HEK293 (cell line): ENCODE results near the gene OSTF1.

ENCODE experiments used
- RBAK ChIP-seq: fragments of 450-650 bp; formaldehyde crosslinking; IDR thresholded peaks from 2 replicates; pipeline ENCODE4 v1.5.1; 2016; ENCODE audit warnings: missing biosample characterization, missing genetic modification characterization
- TF ChIP-seq, protein P1 (sequence below): fragments of 450-650 bp; formaldehyde crosslinking; IDR thresholded peaks from 2 replicates; pipeline ENCODE4 v1.5.1; 2016; ENCODE audit warnings: missing biosample characterization, missing genetic modification characterization
- TF ChIP-seq, protein P2 (sequence below): fragments of 450-650 bp; formaldehyde crosslinking; IDR thresholded peaks from 2 replicates; pipeline ENCODE4 v1.5.1; 2016; ENCODE audit warnings: missing biosample characterization, missing genetic modification characterization
- TF ChIP-seq, protein P3 (sequence below): fragments of 450-650 bp; formaldehyde crosslinking; IDR thresholded peaks from 2 replicates; pipeline ENCODE4 v1.5.1; 2016; ENCODE audit warnings: missing biosample characterization, missing genetic modification characterization

DNA sequence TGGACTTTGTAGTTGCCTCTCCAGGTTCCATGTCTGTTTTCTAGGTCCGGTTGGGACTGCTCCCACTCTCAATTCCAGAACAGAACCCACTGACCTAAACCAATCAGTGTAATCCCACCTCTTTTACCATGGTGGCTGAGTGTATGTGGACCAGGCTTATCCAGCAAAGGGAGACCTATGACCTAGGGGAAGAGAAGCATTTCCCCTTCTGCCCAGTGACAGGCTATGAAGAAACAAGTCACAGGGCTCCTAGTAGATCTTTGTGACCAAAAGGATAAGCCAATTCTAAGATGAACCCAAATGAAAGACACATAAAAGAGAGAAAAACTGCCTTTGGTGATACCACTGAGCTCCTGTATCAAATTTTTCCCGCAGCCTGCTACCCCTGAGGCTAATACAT lies 6.7 kb upstream of the OSTF1 start:
- TF ChIP-seq, protein P1, sequence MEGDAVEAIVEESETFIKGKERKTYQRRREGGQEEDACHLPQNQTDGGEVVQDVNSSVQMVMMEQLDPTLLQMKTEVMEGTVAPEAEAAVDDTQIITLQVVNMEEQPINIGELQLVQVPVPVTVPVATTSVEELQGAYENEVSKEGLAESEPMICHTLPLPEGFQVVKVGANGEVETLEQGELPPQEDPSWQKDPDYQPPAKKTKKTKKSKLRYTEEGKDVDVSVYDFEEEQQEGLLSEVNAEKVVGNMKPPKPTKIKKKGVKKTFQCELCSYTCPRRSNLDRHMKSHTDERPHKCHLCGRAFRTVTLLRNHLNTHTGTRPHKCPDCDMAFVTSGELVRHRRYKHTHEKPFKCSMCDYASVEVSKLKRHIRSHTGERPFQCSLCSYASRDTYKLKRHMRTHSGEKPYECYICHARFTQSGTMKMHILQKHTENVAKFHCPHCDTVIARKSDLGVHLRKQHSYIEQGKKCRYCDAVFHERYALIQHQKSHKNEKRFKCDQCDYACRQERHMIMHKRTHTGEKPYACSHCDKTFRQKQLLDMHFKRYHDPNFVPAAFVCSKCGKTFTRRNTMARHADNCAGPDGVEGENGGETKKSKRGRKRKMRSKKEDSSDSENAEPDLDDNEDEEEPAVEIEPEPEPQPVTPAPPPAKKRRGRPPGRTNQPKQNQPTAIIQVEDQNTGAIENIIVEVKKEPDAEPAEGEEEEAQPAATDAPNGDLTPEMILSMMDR = no peak
- TF ChIP-seq, protein P2, sequence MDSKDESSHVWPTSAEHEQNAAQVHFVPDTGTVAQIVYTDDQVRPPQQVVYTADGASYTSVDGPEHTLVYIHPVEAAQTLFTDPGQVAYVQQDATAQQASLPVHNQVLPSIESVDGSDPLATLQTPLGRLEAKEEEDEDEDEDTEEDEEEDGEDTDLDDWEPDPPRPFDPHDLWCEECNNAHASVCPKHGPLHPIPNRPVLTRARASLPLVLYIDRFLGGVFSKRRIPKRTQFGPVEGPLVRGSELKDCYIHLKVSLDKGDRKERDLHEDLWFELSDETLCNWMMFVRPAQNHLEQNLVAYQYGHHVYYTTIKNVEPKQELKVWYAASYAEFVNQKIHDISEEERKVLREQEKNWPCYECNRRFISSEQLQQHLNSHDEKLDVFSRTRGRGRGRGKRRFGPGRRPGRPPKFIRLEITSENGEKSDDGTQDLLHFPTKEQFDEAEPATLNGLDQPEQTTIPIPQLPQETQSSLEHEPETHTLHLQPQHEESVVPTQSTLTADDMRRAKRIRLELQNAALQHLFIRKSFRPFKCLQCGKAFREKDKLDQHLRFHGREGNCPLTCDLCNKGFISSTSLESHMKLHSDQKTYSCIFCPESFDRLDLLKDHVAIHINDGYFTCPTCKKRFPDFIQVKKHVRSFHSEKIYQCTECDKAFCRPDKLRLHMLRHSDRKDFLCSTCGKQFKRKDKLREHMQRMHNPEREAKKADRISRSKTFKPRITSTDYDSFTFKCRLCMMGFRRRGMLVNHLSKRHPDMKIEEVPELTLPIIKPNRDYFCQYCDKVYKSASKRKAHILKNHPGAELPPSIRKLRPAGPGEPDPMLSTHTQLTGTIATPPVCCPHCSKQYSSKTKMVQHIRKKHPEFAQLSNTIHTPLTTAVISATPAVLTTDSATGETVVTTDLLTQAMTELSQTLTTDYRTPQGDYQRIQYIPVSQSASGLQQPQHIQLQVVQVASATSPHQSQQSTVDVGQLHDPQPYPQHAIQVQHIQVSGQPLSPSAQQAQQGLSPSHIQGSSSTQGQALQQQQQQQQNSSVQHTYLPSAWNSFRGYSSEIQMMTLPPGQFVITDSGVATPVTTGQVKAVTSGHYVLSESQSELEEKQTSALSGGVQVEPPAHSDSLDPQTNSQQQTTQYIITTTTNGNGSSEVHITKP (tag by site-specific recombination) = no peak
- TF ChIP-seq RBAK (tag by site-specific recombination) = no peak
- TF ChIP-seq, protein P3, sequence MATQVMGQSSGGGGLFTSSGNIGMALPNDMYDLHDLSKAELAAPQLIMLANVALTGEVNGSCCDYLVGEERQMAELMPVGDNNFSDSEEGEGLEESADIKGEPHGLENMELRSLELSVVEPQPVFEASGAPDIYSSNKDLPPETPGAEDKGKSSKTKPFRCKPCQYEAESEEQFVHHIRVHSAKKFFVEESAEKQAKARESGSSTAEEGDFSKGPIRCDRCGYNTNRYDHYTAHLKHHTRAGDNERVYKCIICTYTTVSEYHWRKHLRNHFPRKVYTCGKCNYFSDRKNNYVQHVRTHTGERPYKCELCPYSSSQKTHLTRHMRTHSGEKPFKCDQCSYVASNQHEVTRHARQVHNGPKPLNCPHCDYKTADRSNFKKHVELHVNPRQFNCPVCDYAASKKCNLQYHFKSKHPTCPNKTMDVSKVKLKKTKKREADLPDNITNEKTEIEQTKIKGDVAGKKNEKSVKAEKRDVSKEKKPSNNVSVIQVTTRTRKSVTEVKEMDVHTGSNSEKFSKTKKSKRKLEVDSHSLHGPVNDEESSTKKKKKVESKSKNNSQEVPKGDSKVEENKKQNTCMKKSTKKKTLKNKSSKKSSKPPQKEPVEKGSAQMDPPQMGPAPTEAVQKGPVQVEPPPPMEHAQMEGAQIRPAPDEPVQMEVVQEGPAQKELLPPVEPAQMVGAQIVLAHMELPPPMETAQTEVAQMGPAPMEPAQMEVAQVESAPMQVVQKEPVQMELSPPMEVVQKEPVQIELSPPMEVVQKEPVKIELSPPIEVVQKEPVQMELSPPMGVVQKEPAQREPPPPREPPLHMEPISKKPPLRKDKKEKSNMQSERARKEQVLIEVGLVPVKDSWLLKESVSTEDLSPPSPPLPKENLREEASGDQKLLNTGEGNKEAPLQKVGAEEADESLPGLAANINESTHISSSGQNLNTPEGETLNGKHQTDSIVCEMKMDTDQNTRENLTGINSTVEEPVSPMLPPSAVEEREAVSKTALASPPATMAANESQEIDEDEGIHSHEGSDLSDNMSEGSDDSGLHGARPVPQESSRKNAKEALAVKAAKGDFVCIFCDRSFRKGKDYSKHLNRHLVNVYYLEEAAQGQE = no peak
